Glutamatergic neuron (in vitro differentiated cells): ENCODE measurements around the gene TLR9. TPM values are rescaled to one million over a fixed set of nuclear protein-coding genes. Genes with fewer than 3 reads are reported as not detected.

Experiments used
- DNase-seq: peaks from one replicate; pipeline ENCODE4 v3.0.0; 2022
- H3K27ac Mint-ChIP-seq: one replicate; pipeline ENCODE4 v1.8.0; 2020; ENCODE audit warnings: mild to moderate bottlenecking, mixed read lengths, inconsistent platforms; ENCODE audit not compliant: unreplicated experiment
- H3K27me3 Mint-ChIP-seq: one replicate; pipeline ENCODE4 v1.8.0; 2020; ENCODE audit warnings: mild to moderate bottlenecking, moderate library complexity, mixed read lengths, inconsistent platforms; ENCODE audit not compliant: unreplicated experiment
- H3K36me3 Mint-ChIP-seq: one replicate; pipeline ENCODE4 v1.8.0; 2020; ENCODE audit warnings: mild to moderate bottlenecking, mixed read lengths, inconsistent platforms; ENCODE audit not compliant: unreplicated experiment
- H3K4me1 Mint-ChIP-seq: one replicate; pipeline ENCODE4 v1.8.0; 2020; ENCODE audit warnings: mild to moderate bottlenecking, low read depth, mixed read lengths, inconsistent platforms; ENCODE audit not compliant: unreplicated experiment
- H3K4me3 Mint-ChIP-seq: one replicate; pipeline ENCODE4 v1.8.0; 2020; ENCODE audit warnings: mild to moderate bottlenecking, mixed read lengths, inconsistent platforms; ENCODE audit not compliant: unreplicated experiment
- H3K9me3 Mint-ChIP-seq: one replicate; pipeline ENCODE4 v1.8.0; 2020; ENCODE audit warnings: mild to moderate bottlenecking, moderate library complexity, mixed read lengths, inconsistent platforms; ENCODE audit not compliant: unreplicated experiment
- CTCF ChIP-seq: fragments of 200-600 bp; sonication (generic); IDR thresholded peaks from one replicate; pipeline ENCODE4 v1.5.0; 2021; ENCODE audit not compliant: partially characterized antibody, unreplicated experiment
- total RNA-seq: library from RNA; stranded (reverse); fragmentation: NEBNext Ultra II Directional; extraction: Animal tissue kit (Norgen Biotek cat#: 25700); gene quantifications from one replicate; pipeline ENCODE4 v1.2.1, GENCODE V29; 2021; ENCODE audit not compliant: unreplicated experiment

TLR9 gene
- total RNA-seq, 1 donor from 2014 or later: 0.37 TPM

DNA sequence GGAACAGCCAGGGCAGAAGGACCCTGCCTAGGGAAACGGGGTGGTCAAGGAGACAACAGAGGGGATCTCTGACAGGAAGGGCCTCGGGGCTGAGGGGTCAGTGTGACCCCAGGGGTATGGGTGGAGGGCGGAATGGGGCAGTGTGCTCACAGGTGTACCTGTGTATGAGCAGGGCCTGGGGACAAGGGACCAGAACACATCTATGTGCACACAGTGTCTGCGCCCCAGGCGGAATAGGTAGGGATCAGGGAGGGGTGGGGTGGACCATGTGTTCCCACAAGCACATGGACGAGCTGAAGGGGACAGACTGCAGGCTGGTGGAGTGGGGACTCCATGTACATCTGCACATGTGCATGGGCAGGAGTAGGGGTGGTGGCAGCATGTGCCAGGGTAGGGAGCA lies 5.0 kb upstream of the TLR9 start:
- Mint-ChIP-seq H3K27ac (no peak overlapping the region), H3K27me3 (peaks cover 13% of the 10 kb centered on the region), H3K4me1 (peaks cover 16% of the 10 kb centered on the region), H3K4me3 (no peak overlapping the region), H3K36me3 (no peaks in the 10 kb centered on the region), H3K9me3 (peaks cover 5% of the 10 kb centered on the region)
- no peak for TF ChIP-seq CTCF
- DNase-seq: no peak

DNA sequence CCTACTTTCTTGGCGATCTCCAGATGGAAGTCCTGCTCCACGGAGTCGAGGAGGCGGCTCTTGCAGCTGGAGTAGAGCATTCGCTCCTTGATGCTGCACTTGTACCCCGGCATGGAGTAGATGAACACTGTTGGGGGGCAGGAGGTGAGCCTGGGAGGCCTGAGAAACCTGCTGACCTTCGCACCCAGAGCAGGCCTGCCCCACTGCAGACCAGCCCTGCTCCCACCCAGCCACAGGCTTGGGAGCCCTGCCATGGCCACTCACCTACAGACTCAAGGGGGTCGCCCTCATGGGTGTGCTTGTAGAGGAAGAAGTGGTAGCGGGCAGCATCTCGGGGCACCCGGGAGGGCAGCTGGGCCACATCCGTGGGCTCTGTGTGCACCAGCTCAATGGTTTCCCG lies 4.2 kb upstream of the TLR9 start:
- Mint-ChIP-seq H3K27me3 (peaks cover 13% of the 10 kb centered on the region), H3K9me3 (peaks cover 5% of the 10 kb centered on the region), H3K36me3 (no peaks in the 10 kb centered on the region), H3K27ac (no peak overlapping the region), H3K4me3 (no peak overlapping the region), H3K4me1 (peaks cover 15% of the 10 kb centered on the region)
- DNase-seq: no peak
- TF ChIP-seq CTCF: no peak

GRCh38 chr3:52228751-52229291 lies 3.4 kb upstream of the TLR9 start:
- H3K36me3 Mint-ChIP-seq: no peaks in the 10 kb centered on the region
- H3K27ac Mint-ChIP-seq: no peak overlapping the region
- no peak overlapping the region for H3K4me3 Mint-ChIP-seq
- no peak for DNase-seq
- peaks cover 12% of the 10 kb centered on the region for H3K4me1 Mint-ChIP-seq
- no peak for TF ChIP-seq CTCF
- H3K9me3 Mint-ChIP-seq: peaks cover 5% of the 10 kb centered on the region
- H3K27me3 Mint-ChIP-seq: peaks cover 15% of the 10 kb centered on the region

- Mint-ChIP-seq H3K36me3 (no peaks in the 10 kb centered on the region), H3K4me1 (peaks cover 12% of the 10 kb centered on the region), H3K27me3 (peaks cover 16% of the 10 kb centered on the region), H3K27ac (no peak overlapping the region), H3K4me3 (no peak overlapping the region), H3K9me3 (peaks cover 5% of the 10 kb centered on the region)
- DNase-seq: no peak
- no peak for TF ChIP-seq CTCF
Measured at GRCh38 chr3:52228266-52228665, 2.8 kb upstream of the TLR9 start.

DNA sequence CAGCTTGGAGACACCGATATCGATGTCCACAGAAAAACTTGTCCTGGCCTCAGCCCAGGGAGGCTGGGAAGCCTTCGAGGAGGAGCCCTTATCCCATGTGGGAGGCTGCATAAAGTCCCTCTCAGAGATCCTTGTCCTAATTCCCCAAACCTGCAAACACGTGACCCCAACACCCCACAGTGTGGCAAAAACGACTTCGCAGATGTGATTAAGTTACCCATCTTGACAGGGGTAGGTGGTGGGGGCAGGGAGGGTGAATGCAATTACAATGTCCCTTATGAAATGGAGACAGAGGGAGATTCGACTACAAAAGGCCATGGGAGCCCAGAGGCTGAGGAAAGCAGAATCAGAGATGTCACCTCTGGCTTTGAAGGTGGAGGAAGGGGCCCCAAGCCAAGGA lies 2.3 kb upstream of the TLR9 start:
- H3K27ac Mint-ChIP-seq: no peak overlapping the region
- no peak for TF ChIP-seq CTCF
- H3K4me3 Mint-ChIP-seq: no peak overlapping the region
- no peak for DNase-seq
- H3K36me3 Mint-ChIP-seq: no peaks in the 10 kb centered on the region
- peaks cover 5% of the 10 kb centered on the region for H3K9me3 Mint-ChIP-seq
- peaks cover 12% of the 10 kb centered on the region for H3K4me1 Mint-ChIP-seq
- H3K27me3 Mint-ChIP-seq: peaks cover 18% of the 10 kb centered on the region
